AG04450 (cell line): ENCODE measurements around the gene HIC1. TPM values are rescaled to one million over a fixed set of nuclear protein-coding genes. Genes with fewer than 3 reads are reported as not detected.

Experiments
- CTCF ChIA-PET: fragments of 300-600, 350-600 bp; formaldehyde crosslinking; extraction: SDS; loops from one replicate; lab custom pipeline; 2022; ENCODE audit warnings: antibody characterized with exemption, inconsistent platforms; lab: Charles Lee
- POLR2A ChIA-PET: fragments of 350-600 bp; formaldehyde crosslinking; extraction: SDS; loops from one replicate; lab custom pipeline; 2021; ENCODE audit warnings: antibody characterized with exemption, inconsistent platforms; lab: Yijun Ruan, JAX
- DNase-seq: peaks from one replicate; pipeline ENCODE4 v3.0.0-alpha.2; 2011; ENCODE audit warnings: low read depth, low spot score
- H3K27ac ChIP-seq: one replicate; pipeline ENCODE4 v1.5.1; 2012; ENCODE audit warnings: low read depth, low read length, control low read depth
- H3K27me3 ChIP-seq: one replicate; pipeline ENCODE4 v1.6.0; 2012; ENCODE audit warnings: low read length; ENCODE audit not compliant: control insufficient read depth, insufficient read depth
- H3K4me3 ChIP-seq: 2 replicates; pipeline ENCODE4 v1.5.1; 2011; ENCODE audit warnings: mild to moderate bottlenecking, low read depth, low read length, control low read depth
- H3K9me3 ChIP-seq: 2 replicates; pipeline ENCODE4 v1.5.1; 2012; ENCODE audit warnings: low read length; ENCODE audit not compliant: control insufficient read depth, insufficient read depth
- CTCF ChIP-seq: IDR thresholded peaks from 2 replicates; pipeline ENCODE4 v1.5.1; 2011; ENCODE audit warnings: low read depth, low read length, control low read depth, inconsistent platforms
- polyA plus RNA-seq: library from polyadenylated mRNA; depleted of rRNA; stranded (reverse); fragments of >200 nt; gene quantifications from 2 replicates; pipeline ENCODE4 v1.2.3, GENCODE V29; 2011

The HIC1 gene
- polyA plus RNA-seq, 1 experiment = 12.7 TPM

- peak overlapping the region; percentile 72 for H3K4me3 ChIP-seq
- CTCF ChIA-PET = interaction anchor here (0.5 to 4.5 kb wide), 20 partner anchors 10 to 362 kb away, joined by 3 to 87 read pairs (median 4); partner anchors contain the start of gene TSR1
Observed at GRCh38 chr17:2053380-2054261, 1.3 kb upstream of the HIC1 start.

GRCh38 chr17:2054262-2054511 is 716 bp upstream of the HIC1 start:
- H3K9me3 ChIP-seq = peaks cover 6% of the 10 kb centered on the region; the same call in 1 of the 2 replicates
- TF ChIP-seq CTCF = 0 out of 2 replicates have a peak, but pooled peaks have one; percentile 7
- peak overlapping the region; percentile 72 for H3K4me3 ChIP-seq
- H3K27me3 ChIP-seq = peaks cover 4% of the 10 kb centered on the region
- no peak for DNase-seq
- ChIA-PET POLR2A (interaction anchor here (0.5 to 3.0 kb wide), 8 partner anchors 42 to 248 kb away, joined by 3 to 38 read pairs (median 5); no protein-coding TSS in a partner anchor), CTCF (interaction anchor here (0.5 to 4.5 kb wide), 41 partner anchors 8 to 362 kb away, joined by 3 to 87 read pairs (median 4); partner anchors contain the start of gene TSR1)
- H3K27ac ChIP-seq = peak overlapping the region; percentile 39

More at GRCh38 chr17:2053380-2054261, 1.3 kb upstream of the HIC1 start:
- POLR2A ChIA-PET = interaction anchor here (0.7 to 3.0 kb wide), 4 partner anchors 10 to 249 kb away, joined by 4 to 38 read pairs (median 5); no protein-coding TSS in a partner anchor
- peak; percentile 55 for TF ChIP-seq CTCF
- Histone ChIP-seq H3K27ac (no peak overlapping the region), H3K9me3 (peaks cover 6% of the 10 kb centered on the region; the same call in 1 of the 2 replicates), H3K27me3 (peaks cover 4% of the 10 kb centered on the region)
- no peak for DNase-seq

GRCh38 chr17:2055292-2056205 is 646 bp downstream of the HIC1 start:
- ChIA-PET CTCF (interaction anchor here (0.7 to 4.5 kb wide), 14 partner anchors 13 to 275 kb away, joined by 3 to 87 read pairs (median 4); partner anchors contain the start of genes SMG6 and SRR), POLR2A (interaction anchor here (0.5 to 3.0 kb wide), 18 partner anchors 14 to 631 kb away, joined by 3 to 38 read pairs (median 4); partner anchors contain the start of gene TSR1)
- peaks cover 4% of the 10 kb centered on the region for H3K27me3 ChIP-seq
- H3K9me3 ChIP-seq = peaks cover 6% of the 10 kb centered on the region; the same call in 1 of the 2 replicates
- peak overlapping the region; percentile 75 for H3K27ac ChIP-seq
- no peak for DNase-seq
- H3K4me3 ChIP-seq = peak overlapping the region; percentile 72
- TF ChIP-seq CTCF = no peak

- Histone ChIP-seq H3K27me3 (peaks cover 3% of the 10 kb centered on the region), H3K9me3 (peaks cover 6% of the 10 kb centered on the region; the same call in 1 of the 2 replicates), H3K27ac (peak overlapping the region; percentile 75), H3K4me3 (peak overlapping the region; percentile 72)
- no peak for TF ChIP-seq CTCF
- POLR2A ChIA-PET = interaction anchor here (0.6 to 3.0 kb wide), 8 partner anchors 15 to 630 kb away, joined by 3 to 38 read pairs (median 6); partner anchors contain the start of gene TSR1
- CTCF ChIA-PET = interaction anchor here (1.1 to 4.5 kb wide), 5 partner anchors 26 to 247 kb away, joined by 3 to 87 read pairs (median 4); partner anchors contain the start of genes SMG6 and SRR
- DNase-seq = no peak
Observed at GRCh38 chr17:2056206-2057174, 1.6 kb downstream of the HIC1 start.
